Heart left ventricle (tissue), 13 donors: ENCODE data around the gene HTT-AS.

Experiments used
- POLR2A ChIP-seq, 2 donors: fragments of 450-650 bp; IDR thresholded peaks; one replicate each; pipeline ENCODE4 v1.6.1; 2017; ENCODE audit warnings: antibody characterized with exemption in 2 of 2, mild to moderate bottlenecking in 2 of 2, moderate library complexity in 2 of 2
- TF ChIP-seq, protein P1 (sequence below), 12 donors: fragments of 200-600 bp; sonication (generic) in 4 of 12; IDR thresholded peaks; one replicate each; pipeline versions ENCODE4 v1.5.0 to v1.8.0; 2018 to 2022; ENCODE audit warnings: antibody characterized with exemption in 12 of 12, mild to moderate bottlenecking in 5 of 12
- donor health status: ischemic (EF 13 %, LVEDD 7.1; RV severe dilation, severe dysfunction).
- donor health status: DM: no; HTN: yes; CAD: no.
- donor health status: DM: no; HTN: no; CAD: no.
- donor health status: ischemic (EF 25% LVEDD 6.9; RV normal size, moderate dysfunction).
- donor health status: ischemic (EF 25% LVEDD 5.7; RV mildly dilated, moderate dysfunction).
- donor health status: ischemic (EF 35%, LVEDD 5.7; RV mildly dilated, moderate dysfunction).
- donor health status: nonischemic (EF 11% LVEDD 7.7; RV severe dilation, severe dysfunction).
- donor health status: DM: yes; HTN: yes; CAD: no.
- donor health status: PGD.
- donor health status: ischemic (EF 29% LVEDD 5.4; RV normal size, mild dysfunction).
- donor health status: nonischemic (EF 23%, LVEDD 6.1; RV moderate dilation, normal function).

DNA sequence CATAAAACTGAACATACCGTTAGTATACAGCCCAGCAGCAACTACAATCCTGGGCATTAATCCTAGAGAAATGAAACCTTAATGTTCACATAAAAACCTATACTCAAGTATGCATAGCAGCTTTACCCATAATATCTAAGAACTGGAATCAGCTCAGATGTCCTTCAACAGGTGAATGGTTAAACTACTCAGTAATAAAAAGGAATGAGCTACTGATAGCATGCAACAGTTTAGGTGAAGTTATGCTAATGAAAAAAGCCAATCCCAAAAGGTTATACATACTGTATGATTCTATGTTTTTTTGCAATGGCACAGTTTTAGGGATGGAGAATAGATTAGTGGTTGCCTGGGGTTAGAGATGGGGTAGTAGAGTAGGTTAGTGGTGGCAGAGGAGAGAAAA is 9.4 kb upstream of the HTT-AS start:
- TF ChIP-seq, protein P1, sequence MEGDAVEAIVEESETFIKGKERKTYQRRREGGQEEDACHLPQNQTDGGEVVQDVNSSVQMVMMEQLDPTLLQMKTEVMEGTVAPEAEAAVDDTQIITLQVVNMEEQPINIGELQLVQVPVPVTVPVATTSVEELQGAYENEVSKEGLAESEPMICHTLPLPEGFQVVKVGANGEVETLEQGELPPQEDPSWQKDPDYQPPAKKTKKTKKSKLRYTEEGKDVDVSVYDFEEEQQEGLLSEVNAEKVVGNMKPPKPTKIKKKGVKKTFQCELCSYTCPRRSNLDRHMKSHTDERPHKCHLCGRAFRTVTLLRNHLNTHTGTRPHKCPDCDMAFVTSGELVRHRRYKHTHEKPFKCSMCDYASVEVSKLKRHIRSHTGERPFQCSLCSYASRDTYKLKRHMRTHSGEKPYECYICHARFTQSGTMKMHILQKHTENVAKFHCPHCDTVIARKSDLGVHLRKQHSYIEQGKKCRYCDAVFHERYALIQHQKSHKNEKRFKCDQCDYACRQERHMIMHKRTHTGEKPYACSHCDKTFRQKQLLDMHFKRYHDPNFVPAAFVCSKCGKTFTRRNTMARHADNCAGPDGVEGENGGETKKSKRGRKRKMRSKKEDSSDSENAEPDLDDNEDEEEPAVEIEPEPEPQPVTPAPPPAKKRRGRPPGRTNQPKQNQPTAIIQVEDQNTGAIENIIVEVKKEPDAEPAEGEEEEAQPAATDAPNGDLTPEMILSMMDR (IDR thresholded peaks at IDR 0.05) = no peak
- TF ChIP-seq POLR2A (IDR thresholded peaks at IDR 0.05) = no peak
